Measurements from ENCODE around the gene FARP1.
A peak's percentile ranks its signal among the peaks of the same experiment; 100 is the strongest.

Gene FARP1

GRCh38 chr13:98459721-98460370 is 317.0 kb downstream of the FARP1 start:
- no peak for DNase-seq (ENCODE audit: low spot score)

- DNase-seq (ENCODE audit: low spot score) = no peak
Measured at GRCh38 chr13:98460516-98460915, 317.6 kb downstream of the FARP1 start.

GRCh38 chr13:98461486-98462240 is 318.8 kb downstream of the FARP1 start:
- no peak for DNase-seq (ENCODE audit: low spot score)

- DNase-seq (ENCODE audit: low spot score) = no peak
Measured at GRCh38 chr13:98462241-98462882, 319.5 kb downstream of the FARP1 start.

- DNase-seq (ENCODE audit: low spot score) = no peak
Measured at GRCh38 chr13:98462946-98463345, 320.1 kb downstream of the FARP1 start.

GRCh38 chr13:98466634-98467236 is 323.8 kb downstream of the FARP1 start:
- DNase-seq (ENCODE audit: low spot score) = no peak

- no peak for DNase-seq (ENCODE audit: low spot score)
Measured at GRCh38 chr13:98467263-98467985, 324.5 kb downstream of the FARP1 start.

GRCh38 chr13:98468361-98468760 is 325.5 kb downstream of the FARP1 start:
- no peak for DNase-seq (ENCODE audit: low spot score)

- DNase-seq (ENCODE audit: low spot score) = no peak
Measured at GRCh38 chr13:98468929-98469328, 326.0 kb downstream of the FARP1 start.

- no peak for DNase-seq (ENCODE audit: low spot score)
Measured at GRCh38 chr13:98470920-98471319, 328.0 kb downstream of the FARP1 start.

GRCh38 chr13:98471934-98472333 is 329.0 kb downstream of the FARP1 start:
- DNase-seq (ENCODE audit: low spot score) = no peak

GRCh38 chr13:98473135-98473787 is 330.4 kb downstream of the FARP1 start:
- DNase-seq (ENCODE audit: low spot score) = no peak

GRCh38 chr13:98473788-98474144 is 330.9 kb downstream of the FARP1 start:
- no peak for DNase-seq (ENCODE audit: low spot score)

GRCh38 chr13:98474292-98474691 is 331.4 kb downstream of the FARP1 start:
- no peak for DNase-seq (ENCODE audit: low spot score)

GRCh38 chr13:98474761-98475160 is 331.9 kb downstream of the FARP1 start:
- DNase-seq (ENCODE audit: low spot score) = no peak

GRCh38 chr13:98475522-98475921 is 332.6 kb downstream of the FARP1 start:
- DNase-seq (ENCODE audit: low spot score) = no peak

- DNase-seq (ENCODE audit: low spot score) = no peak
Measured at GRCh38 chr13:98476106-98476505, 333.2 kb downstream of the FARP1 start.

- peak; percentile 62 for DNase-seq (ENCODE audit: low spot score)
Measured at GRCh38 chr13:98476538-98476966, 333.7 kb downstream of the FARP1 start.

GRCh38 chr13:98478189-98479129 is 335.6 kb downstream of the FARP1 start:
- DNase-seq (ENCODE audit: low spot score) = no peak

GRCh38 chr13:98479496-98480003 is 336.7 kb downstream of the FARP1 start:
- no peak for DNase-seq (ENCODE audit: low spot score)
